Sigmoid colon (tissue), 3 donors: ENCODE measurements around the gene SDCCAG8.

ENCODE experiments used
- CTCF ChIP-seq, 4 experiments: fragments of 450-650 bp in 3 of 4; fragments of 200-600 bp in 1 of 4; IDR thresholded peaks; one replicate each; pipeline ENCODE4 v1.5.1; 2016 to 2019; ENCODE audit warnings: antibody characterized with exemption in 4 of 4, mild to moderate bottlenecking in 3 of 4, moderate library complexity in 2 of 4
- POLR2A ChIP-seq, 2 donors: fragments of 450-650 bp; IDR thresholded peaks; one replicate each; pipeline ENCODE4 v1.6.1; 2016; ENCODE audit warnings: antibody characterized with exemption in 2 of 2, mild to moderate bottlenecking in 2 of 2, moderate library complexity in 2 of 2

GRCh38 chr1:243364330-243364729 is 108.5 kb downstream of the SDCCAG8 start:
- no peak for TF ChIP-seq POLR2A (IDR thresholded peaks at IDR 0.05)
- TF ChIP-seq CTCF (IDR thresholded peaks at IDR 0.05), result no peak
